Measurements from ENCODE around the gene MT3. TPM values are rescaled to one million over a fixed set of nuclear protein-coding genes. Genes with fewer than 3 reads are reported as not detected.
A peak's percentile ranks its signal among the peaks of the same experiment; 100 is the strongest.

The MT3 gene
- total and polyA plus RNA-seq, 9 of the 15 experiments (the other 6 are each of a cell fraction or from before 2014, with no cell fraction given): not detected

- in situ Hi-C loops (cut with MboI): no loop called here
- Histone ChIP-seq H4K20me1 (replicated peaks; ENCODE audit: control insufficient read depth, insufficient read depth, low read length) (no peaks in the 10 kb centered on the region), H3K9ac (ENCODE audit: insufficient read depth in 1 of 2, low read depth in 2 of 2, low read length in 2 of 2) (no peak overlapping the region), H3K9me1 (ENCODE audit: control insufficient read depth, insufficient read depth, low read length) (no peaks in the 10 kb centered on the region), H3K27me3 (ENCODE audit: control insufficient read depth in 2 of 2, insufficient read depth in 2 of 2, low read length in 2 of 2) (peaks cover 10 to 29% of the 10 kb centered on the region in 2 experiments; a peak in 4 of 5 replicates), H2AFZ (ENCODE audit: low read depth, low read length) (no peak overlapping the region), H3K4me1 (replicated peaks in 1 of 2; ENCODE audit: control insufficient read depth in 2 of 2, insufficient read depth in 2 of 2, low read length in 2 of 2) (no peaks in the 10 kb centered on the region), H3K4me3 (no peak overlapping the region), H3K36me3 (ENCODE audit: control insufficient read depth, insufficient read depth, low read length) (no peaks in the 10 kb centered on the region), H3K4me2 (ENCODE audit: insufficient read depth, low read length) (no peak overlapping the region), H3K27ac (ENCODE audit: extremely low read depth, low read depth, low read length) (no peak overlapping the region), H3K9me3 (replicated peaks; ENCODE audit: control insufficient read depth, insufficient read depth, low read depth, low read length) (0 out of 2 replicates have a peak, but pooled peaks cover 2% of the 10 kb centered on the region), H3K79me2 (ENCODE audit: control insufficient read depth, insufficient read depth, low read length) (no peaks in the 10 kb centered on the region)
- POLR2A ChIA-PET: interaction anchor here (1.0 kb wide), 1 partner anchor 24 kb away, joined by 4 read pairs; no protein-coding TSS in a partner anchor
- CTCF ChIA-PET (ENCODE audit: low intra/inter-chr PET ratio): no interaction called here
- no peak for DNase-seq (ENCODE audit: extremely low read depth in 1 of 4, low spot score in 3 of 4)
- intact Hi-C loops (cut with micrococcal nuclease): loop anchor here (10.0 kb wide), 1 partner anchor 213 kb away; no protein-coding TSS in a partner anchor
- TF ChIP-seq ZSCAN32 (CRISPR knock-in tag; IDR thresholded peaks at IDR 0.05): no peak
- 10% methylated on average over 11 of the region's 11 CpGs for WGBS (ENCODE audit: insufficient coverage, low coverage, missing lambda C conversion rate)
- no TSS peak for BruUV-seq (replicated peaks)
- no peak for FAIRE-seq
- ATAC-seq: no peak
Measured at GRCh38 chr16:56571525-56571924, 17.8 kb upstream of the MT3 start.

- H3K4me2 ChIP-seq (ENCODE audit: insufficient read depth, low read length): no peak overlapping the region
- H3K9ac ChIP-seq (ENCODE audit: insufficient read depth in 1 of 2, low read depth in 2 of 2, low read length in 2 of 2): no peak overlapping the region
- intact Hi-C loops (cut with micrococcal nuclease) (loop anchor here (10.0 kb wide), 1 partner anchor 210 kb away; no protein-coding TSS in a partner anchor), in situ Hi-C loops (cut with MboI) (loop anchor here (5.0 kb wide), 1 partner anchor 128 kb away; no protein-coding TSS in a partner anchor)
- DNase-seq (ENCODE audit: extremely low read depth in 1 of 4, low spot score in 3 of 4) (no peak), ATAC-seq (no peak), FAIRE-seq (no peak)
- TF ChIP-seq SRSF7 (optimal IDR thresholded peaks at IDR 0.05; ENCODE audit: low read depth, low read length) (no peak), GTF3C2 (IDR thresholded peaks at IDR 0.05; ENCODE audit: borderline replicate concordance, extremely low read depth, insufficient read length) (no peak), SIRT6 (IDR thresholded peaks at IDR 0.05; ENCODE audit: low read depth, low read length) (no peak), RBM25 (IDR thresholded peaks at IDR 0.05; ENCODE audit: low read depth, low read length, severe bottlenecking) (peak; percentile 66)
- H4K20me1 ChIP-seq (replicated peaks; ENCODE audit: control insufficient read depth, insufficient read depth, low read length): no peaks in the 10 kb centered on the region
- CTCF ChIA-PET (ENCODE audit: low intra/inter-chr PET ratio): no interaction called here
- H3K27ac ChIP-seq (ENCODE audit: extremely low read depth, low read depth, low read length): no peak overlapping the region
- H2AFZ ChIP-seq (ENCODE audit: low read depth, low read length): no peak overlapping the region
- POLR2A ChIA-PET: no interaction called here
- BruUV-seq (replicated peaks): no TSS peak
- no peak overlapping the region for H3K4me3 ChIP-seq
- no peaks in the 10 kb centered on the region for H3K9me1 ChIP-seq (ENCODE audit: control insufficient read depth, insufficient read depth, low read length)
- H3K9me3 ChIP-seq (replicated peaks; ENCODE audit: control insufficient read depth, insufficient read depth, low read depth, low read length): 0 out of 2 replicates have a peak, but pooled peaks cover 2% of the 10 kb centered on the region
- H3K36me3 ChIP-seq (ENCODE audit: control insufficient read depth, insufficient read depth, low read length): no peaks in the 10 kb centered on the region
- no peaks in the 10 kb centered on the region for H3K79me2 ChIP-seq (ENCODE audit: control insufficient read depth, insufficient read depth, low read length)
- H3K4me1 ChIP-seq (replicated peaks in 1 of 2; ENCODE audit: control insufficient read depth in 2 of 2, insufficient read depth in 2 of 2, low read length in 2 of 2): no peaks in the 10 kb centered on the region
- 5% methylated on average over 1 of the region's 1 CpG for WGBS (ENCODE audit: insufficient coverage, low coverage, missing lambda C conversion rate)
- peaks cover 10 to 16% of the 10 kb centered on the region in 2 experiments; a peak in 4 of 5 replicates for H3K27me3 ChIP-seq (ENCODE audit: control insufficient read depth in 2 of 2, insufficient read depth in 2 of 2, low read length in 2 of 2)
Measured at GRCh38 chr16:56574625-56575024, 14.7 kb upstream of the MT3 start.
